ENCODE results near the gene RNF43.

The RNF43 gene

GRCh38 chr17:58384897-58385296 lies 32.4 kb downstream of the RNF43 start:
- DNase-seq (ENCODE audit: low spot score), result no peak
- no peak for TF ChIP-seq CTCF (IDR thresholded peaks at IDR 0.05; ENCODE audit: borderline replicate concordance, control extremely low read depth, extremely low read depth, insufficient read depth, missing control alignments)
- in situ Hi-C loops (cut with MboI; ENCODE audit: low sequenced_read_pairs, unreplicated experiment), result no loop called here

GRCh38 chr17:58383892-58384462 lies 33.4 kb downstream of the RNF43 start:
- TF ChIP-seq CTCF (IDR thresholded peaks at IDR 0.05; ENCODE audit: borderline replicate concordance, control extremely low read depth, extremely low read depth, insufficient read depth, missing control alignments), result no peak
- DNase-seq (ENCODE audit: low spot score), result no peak
- in situ Hi-C loops (cut with MboI; ENCODE audit: low sequenced_read_pairs, unreplicated experiment), result no loop called here

- in situ Hi-C loops (cut with MboI; ENCODE audit: low sequenced_read_pairs, unreplicated experiment), result no loop called here
- TF ChIP-seq CTCF (IDR thresholded peaks at IDR 0.05; ENCODE audit: borderline replicate concordance, control extremely low read depth, extremely low read depth, insufficient read depth, missing control alignments), result no peak
Measured at GRCh38 chr17:58382872-58383242, 34.5 kb downstream of the RNF43 start.

GRCh38 chr17:58382108-58382871 lies 35.0 kb downstream of the RNF43 start:
- no peak for DNase-seq (ENCODE audit: low spot score)
- in situ Hi-C loops (cut with MboI; ENCODE audit: low sequenced_read_pairs, unreplicated experiment), result no loop called here
- no peak for TF ChIP-seq CTCF (IDR thresholded peaks at IDR 0.05; ENCODE audit: borderline replicate concordance, control extremely low read depth, extremely low read depth, insufficient read depth, missing control alignments)

More at GRCh38 chr17:58382872-58383242, 34.5 kb downstream of the RNF43 start:
- DNase-seq (ENCODE audit: low spot score), result no peak

- TF ChIP-seq CTCF (IDR thresholded peaks at IDR 0.05; ENCODE audit: borderline replicate concordance, control extremely low read depth, extremely low read depth, insufficient read depth, missing control alignments), result no peak
- no peak for DNase-seq (ENCODE audit: low spot score)
- in situ Hi-C loops (cut with MboI; ENCODE audit: low sequenced_read_pairs, unreplicated experiment), result no loop called here
Measured at GRCh38 chr17:58381124-58382035, 36.0 kb downstream of the RNF43 start.
